ENCODE results near the gene DGUOK. TPM values are rescaled to one million over a fixed set of nuclear protein-coding genes. Genes with fewer than 3 reads are reported as not detected.

The DGUOK gene
- polyA plus RNA-seq, 1 donor (not counting 4 experiments of a cell fraction or from before 2014, with no cell fraction given) = 102 TPM

- Histone ChIP-seq H3K9ac (ENCODE audit: control insufficient read depth, extremely low read depth, insufficient read depth, low read length) (peak overlapping the region; percentile 43), H3K4me1 (ENCODE audit: control insufficient read depth, extremely low read depth, insufficient read depth, low read length) (peaks cover 70% of the 10 kb centered on the region), H3K4me3 (ENCODE audit: control insufficient read depth in 2 of 3, extremely low read depth in 1 of 3, insufficient read depth in 2 of 3, low read depth in 1 of 3, low read length in 3 of 3) (peak overlapping the region in 1 of 3 experiments; percentile 21), H3K36me3 (ENCODE audit: control insufficient read depth in 2 of 2, extremely low read depth in 1 of 2, insufficient read depth in 2 of 2, low read length in 2 of 2) (peaks cover 3 to 15% of the 10 kb centered on the region in 2 experiments), H3K27ac (ENCODE audit: control insufficient read depth, insufficient read depth, low read length) (peak overlapping the region; percentile 85), H3K4me2 (ENCODE audit: control insufficient read depth, extremely low read depth, insufficient read depth, low read depth, low read length) (peak overlapping the region; percentile 56), H3K9me1 (ENCODE audit: control insufficient read depth, extremely low read depth, insufficient read depth, low read length) (no peaks in the 10 kb centered on the region), H4K20me1 (ENCODE audit: control insufficient read depth, extremely low read depth, insufficient read depth, low read length) (no peaks in the 10 kb centered on the region), H2AFZ (ENCODE audit: control insufficient read depth, low read length) (no peak overlapping the region), H3K79me2 (ENCODE audit: control insufficient read depth, insufficient read depth, low read length) (peaks cover 62% of the 10 kb centered on the region), H3K9me3 (ENCODE audit: control insufficient read depth, low read depth, low read length) (no peaks in the 10 kb centered on the region), H3K27me3 (ENCODE audit: control insufficient read depth, extremely low read depth, insufficient read depth, low read length) (no peaks in the 10 kb centered on the region)
- DNase-seq (ENCODE audit: low read depth, low spot score) = no peak
- FAIRE-seq = peak; percentile 5
- TF ChIP-seq EZH2 (IDR thresholded peaks at IDR 0.05; ENCODE audit: low read length) (no peak), CTCF (optimal IDR thresholded peaks at IDR 0.05 in 1 of 3, IDR thresholded peaks at IDR 0.05 in 1 of 3, conservative IDR thresholded peaks at IDR 0.05 in 1 of 3; ENCODE audit: extremely low read depth in 1 of 3, insufficient read depth in 2 of 3, low read length in 3 of 3) (no peak)
- dilution Hi-C loops (cut with MboI; ENCODE audit: extremely low pct_ligation_motif_present, low sequenced_read_pairs) = no loop called here
Observed at GRCh38 chr2:73937899-73938298, 11.2 kb downstream of the DGUOK start.

GRCh38 chr2:73938718-73939352 lies 12.2 kb downstream of the DGUOK start:
- no peak overlapping the region for H3K4me3 ChIP-seq (ENCODE audit: control insufficient read depth in 2 of 3, extremely low read depth in 1 of 3, insufficient read depth in 2 of 3, low read depth in 1 of 3, low read length in 3 of 3)
- no peak for TF ChIP-seq CTCF (optimal IDR thresholded peaks at IDR 0.05 in 1 of 3, IDR thresholded peaks at IDR 0.05 in 1 of 3, conservative IDR thresholded peaks at IDR 0.05 in 1 of 3; ENCODE audit: extremely low read depth in 1 of 3, insufficient read depth in 2 of 3, low read length in 3 of 3)
- no peak for TF ChIP-seq EZH2 (IDR thresholded peaks at IDR 0.05; ENCODE audit: low read length)
- H3K36me3 ChIP-seq (ENCODE audit: control insufficient read depth in 2 of 2, extremely low read depth in 1 of 2, insufficient read depth in 2 of 2, low read length in 2 of 2) = peaks cover 3 to 17% of the 10 kb centered on the region in 2 experiments
- DNase-seq (ENCODE audit: low read depth, low spot score) = no peak
- H3K27me3 ChIP-seq (ENCODE audit: control insufficient read depth, extremely low read depth, insufficient read depth, low read length) = no peaks in the 10 kb centered on the region
- peak; percentile 73 for FAIRE-seq
- no peaks in the 10 kb centered on the region for H3K9me3 ChIP-seq (ENCODE audit: control insufficient read depth, low read depth, low read length)
- H3K27ac ChIP-seq (ENCODE audit: control insufficient read depth, insufficient read depth, low read length) = peak overlapping the region; percentile 85
- peaks cover 61% of the 10 kb centered on the region for H3K4me1 ChIP-seq (ENCODE audit: control insufficient read depth, extremely low read depth, insufficient read depth, low read length)
- dilution Hi-C loops (cut with MboI; ENCODE audit: extremely low pct_ligation_motif_present, low sequenced_read_pairs) = no loop called here
- H3K4me2 ChIP-seq (ENCODE audit: control insufficient read depth, extremely low read depth, insufficient read depth, low read depth, low read length) = peak overlapping the region; percentile 56
- H3K9ac ChIP-seq (ENCODE audit: control insufficient read depth, extremely low read depth, insufficient read depth, low read length) = peak overlapping the region; percentile 43
- no peak overlapping the region for H2AFZ ChIP-seq (ENCODE audit: control insufficient read depth, low read length)
- peaks cover 64% of the 10 kb centered on the region for H3K79me2 ChIP-seq (ENCODE audit: control insufficient read depth, insufficient read depth, low read length)
- H3K9me1 ChIP-seq (ENCODE audit: control insufficient read depth, extremely low read depth, insufficient read depth, low read length) = no peaks in the 10 kb centered on the region
- H4K20me1 ChIP-seq (ENCODE audit: control insufficient read depth, extremely low read depth, insufficient read depth, low read length) = no peaks in the 10 kb centered on the region
